IPS-18a (cell line): ENCODE data around the gene PRKAG2.

Source experiments
- H3K27ac ChIP-seq: one replicate; pipeline ENCODE4 v1.5.1; 2013; ENCODE audit warnings: low read length
- H3K27me3 ChIP-seq: one replicate; pipeline ENCODE4 v1.6.1; 2013; ENCODE audit warnings: mild to moderate bottlenecking, low read length; ENCODE audit not compliant: control insufficient read depth, insufficient read depth
- H3K36me3 ChIP-seq: one replicate; pipeline ENCODE4 v1.6.1; 2013; ENCODE audit warnings: low read depth, low read length; ENCODE audit not compliant: control insufficient read depth
- H3K4me1 ChIP-seq: one replicate; pipeline ENCODE4 v1.6.1; 2013; ENCODE audit warnings: low read depth, low read length; ENCODE audit not compliant: control insufficient read depth
- H3K4me3 ChIP-seq: one replicate; pipeline ENCODE4 v1.5.1; 2013; ENCODE audit warnings: low read length
- H3K9ac ChIP-seq: one replicate; pipeline ENCODE4 v1.6.1; 2013; ENCODE audit warnings: mild to moderate bottlenecking, low read length, moderate library complexity
- H3K9me3 ChIP-seq: one replicate; pipeline ENCODE4 v1.6.1; 2013; ENCODE audit warnings: low read depth, low read length; ENCODE audit not compliant: control insufficient read depth

The PRKAG2 gene

DNA sequence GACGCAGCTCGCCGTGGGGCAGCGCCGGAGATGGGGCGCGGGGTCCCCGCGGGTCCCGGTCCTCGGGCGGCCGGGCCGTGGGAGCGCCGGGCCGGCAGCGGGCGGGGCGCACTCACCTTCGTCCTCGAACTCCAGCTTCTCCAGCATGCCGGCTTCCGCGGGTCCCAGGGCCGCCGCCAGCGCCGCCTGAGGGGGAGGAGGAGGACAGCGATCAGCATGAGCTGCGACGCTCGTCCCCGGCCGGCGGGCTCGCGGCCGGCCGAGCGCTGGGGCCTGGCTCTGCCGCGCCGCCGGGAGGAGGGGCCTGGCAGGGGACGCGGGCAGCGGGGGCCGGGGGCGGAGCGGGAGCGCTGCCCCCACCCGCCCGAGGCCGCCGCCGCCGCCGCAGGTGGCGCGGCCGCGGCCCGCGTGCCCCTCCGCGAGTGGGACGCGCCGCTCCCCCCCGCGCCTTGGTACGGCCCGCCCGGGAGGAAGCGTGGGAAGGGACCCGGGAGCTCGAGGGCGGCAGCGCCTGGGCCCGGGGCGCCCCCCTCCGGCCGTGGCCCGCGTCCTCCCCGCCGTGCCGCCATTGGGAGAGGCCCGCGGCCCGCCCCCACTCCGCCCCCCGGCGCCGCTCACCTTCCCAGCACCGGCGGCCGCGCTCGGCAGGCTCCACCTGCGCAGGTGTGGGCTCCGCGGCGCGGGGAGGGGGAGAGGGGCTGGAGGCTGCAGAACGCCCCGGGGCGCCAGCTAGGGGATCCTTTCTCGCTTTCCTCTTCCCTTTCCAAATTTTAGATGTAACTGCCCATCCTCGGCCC lies 244.8 kb downstream of the PRKAG2 start:
- Histone ChIP-seq H3K4me3 (peak overlapping the region; percentile 93), H3K27ac (no peak overlapping the region), H3K27me3 (peaks cover 42% of the 10 kb centered on the region), H3K4me1 (peaks cover 23% of the 10 kb centered on the region), H3K36me3 (no peaks in the 10 kb centered on the region), H3K9ac (no peak overlapping the region), H3K9me3 (no peaks in the 10 kb centered on the region)

DNA sequence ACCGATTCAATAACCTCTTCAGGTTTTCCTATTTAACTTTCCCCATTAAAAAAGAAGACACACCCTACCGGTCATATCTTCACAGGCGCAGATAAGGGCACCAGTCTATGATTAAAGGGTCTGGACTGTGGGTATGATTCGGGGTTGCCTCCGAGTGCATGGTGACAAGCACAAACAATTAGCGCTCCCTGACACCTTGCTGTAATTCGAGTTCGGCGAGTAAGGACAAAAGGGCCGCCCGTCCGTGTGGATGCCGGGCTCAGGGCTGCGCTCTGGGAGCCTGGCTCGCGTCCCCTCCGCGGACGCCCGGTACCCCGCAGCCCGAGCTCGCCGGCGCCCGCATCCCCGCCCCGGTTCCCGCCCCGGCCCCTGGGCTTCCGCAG lies 245.4 kb downstream of the PRKAG2 start:
- H3K4me3 ChIP-seq = peak overlapping the region; percentile 93
- no peaks in the 10 kb centered on the region for H3K9me3 ChIP-seq
- peaks cover 42% of the 10 kb centered on the region for H3K27me3 ChIP-seq
- H3K4me1 ChIP-seq = peaks cover 23% of the 10 kb centered on the region
- no peaks in the 10 kb centered on the region for H3K36me3 ChIP-seq
- H3K27ac ChIP-seq = no peak overlapping the region
- H3K9ac ChIP-seq = peak overlapping the region; percentile 54

DNA sequence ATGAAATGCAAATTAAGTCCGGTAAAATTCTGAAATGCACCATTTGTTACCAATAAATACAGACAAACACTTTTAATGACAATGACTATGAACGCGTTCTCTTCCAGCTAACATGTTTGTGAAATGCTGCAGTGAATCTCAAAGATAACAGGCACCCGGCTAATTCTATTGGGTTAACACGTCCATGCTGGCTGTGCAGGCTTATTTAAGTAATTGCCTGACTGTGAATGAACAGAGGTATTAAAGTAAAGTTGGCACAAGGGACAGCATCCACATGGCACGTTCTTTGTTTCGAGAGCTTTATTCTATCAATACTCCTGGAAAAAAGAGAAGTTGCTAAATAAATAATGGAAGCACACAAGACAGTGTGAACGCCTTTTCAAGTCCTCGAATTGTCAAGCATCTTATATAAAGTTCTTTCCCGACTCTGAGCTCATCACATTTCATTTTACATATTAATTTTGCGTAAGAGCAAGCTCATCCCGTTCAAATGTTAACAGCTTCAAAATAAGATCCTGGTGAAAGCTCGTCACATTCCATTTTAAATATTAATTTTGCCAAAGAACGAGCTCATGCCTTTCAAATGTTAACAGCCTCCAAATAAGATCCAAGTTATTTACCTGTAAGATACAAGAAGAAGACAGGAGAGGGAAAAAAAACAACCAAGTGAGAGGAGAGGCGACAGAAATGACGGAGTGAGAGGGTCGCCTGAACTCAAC lies 245.9 kb downstream of the PRKAG2 start:
- Histone ChIP-seq H3K9me3 (no peaks in the 10 kb centered on the region), H3K9ac (peak overlapping the region; percentile 54), H3K4me3 (peak overlapping the region; percentile 93), H3K4me1 (peaks cover 23% of the 10 kb centered on the region), H3K27me3 (peaks cover 42% of the 10 kb centered on the region), H3K36me3 (no peaks in the 10 kb centered on the region), H3K27ac (no peak overlapping the region)

DNA sequence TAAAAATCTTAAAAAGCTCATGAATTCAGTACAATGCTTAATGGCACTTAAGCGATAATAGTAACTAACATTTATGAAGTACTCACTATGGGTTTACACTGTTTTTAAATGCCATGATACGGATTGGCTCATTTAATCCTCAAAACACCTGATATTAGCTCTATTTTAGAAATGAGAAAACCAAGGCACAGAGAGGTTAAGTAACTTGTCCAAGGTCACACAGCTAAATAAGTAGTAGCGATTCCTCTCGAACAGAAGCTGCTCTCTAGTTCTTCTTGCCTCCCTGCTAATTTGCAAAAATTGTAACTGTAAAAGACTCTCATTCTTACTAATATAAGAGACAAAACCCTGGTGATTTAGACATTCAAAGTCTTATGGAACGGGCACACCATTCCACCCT lies 246.6 kb downstream of the PRKAG2 start:
- Histone ChIP-seq H3K9ac (no peak overlapping the region), H3K9me3 (no peaks in the 10 kb centered on the region), H3K27me3 (peaks cover 42% of the 10 kb centered on the region), H3K27ac (no peak overlapping the region), H3K4me1 (peaks cover 23% of the 10 kb centered on the region), H3K36me3 (no peaks in the 10 kb centered on the region), H3K4me3 (peak overlapping the region; percentile 93)

DNA sequence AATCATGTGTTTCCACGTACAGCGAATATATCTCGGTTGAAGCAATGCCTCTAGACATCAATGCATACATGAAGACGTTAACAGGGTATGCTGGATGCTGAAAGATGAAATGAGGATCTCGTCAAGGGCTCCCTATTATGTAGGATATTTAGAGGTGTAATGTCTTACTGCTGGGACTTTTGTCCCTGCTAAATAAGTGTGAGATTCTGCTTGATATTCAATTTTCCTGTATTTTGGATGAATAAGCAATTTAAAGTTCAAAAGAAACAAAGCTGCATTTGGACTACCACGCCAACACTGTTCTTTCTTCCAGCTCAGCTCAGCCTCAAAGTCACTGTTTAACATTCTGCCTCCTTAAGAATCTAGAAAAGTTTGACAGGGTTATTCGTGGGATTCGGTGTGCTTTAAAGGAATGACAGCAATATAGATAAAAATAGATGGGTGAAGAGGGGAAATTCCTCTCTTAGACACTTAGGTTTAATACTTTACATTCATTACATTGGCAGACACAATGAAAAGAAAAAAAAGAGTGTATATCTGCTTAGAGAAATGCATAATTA lies 247.1 kb downstream of the PRKAG2 start:
- no peaks in the 10 kb centered on the region for H3K9me3 ChIP-seq
- peaks cover 42% of the 10 kb centered on the region for H3K27me3 ChIP-seq
- no peaks in the 10 kb centered on the region for H3K36me3 ChIP-seq
- H3K4me1 ChIP-seq = peaks cover 23% of the 10 kb centered on the region
- H3K9ac ChIP-seq = no peak overlapping the region
- no peak overlapping the region for H3K27ac ChIP-seq
- no peak overlapping the region for H3K4me3 ChIP-seq

DNA sequence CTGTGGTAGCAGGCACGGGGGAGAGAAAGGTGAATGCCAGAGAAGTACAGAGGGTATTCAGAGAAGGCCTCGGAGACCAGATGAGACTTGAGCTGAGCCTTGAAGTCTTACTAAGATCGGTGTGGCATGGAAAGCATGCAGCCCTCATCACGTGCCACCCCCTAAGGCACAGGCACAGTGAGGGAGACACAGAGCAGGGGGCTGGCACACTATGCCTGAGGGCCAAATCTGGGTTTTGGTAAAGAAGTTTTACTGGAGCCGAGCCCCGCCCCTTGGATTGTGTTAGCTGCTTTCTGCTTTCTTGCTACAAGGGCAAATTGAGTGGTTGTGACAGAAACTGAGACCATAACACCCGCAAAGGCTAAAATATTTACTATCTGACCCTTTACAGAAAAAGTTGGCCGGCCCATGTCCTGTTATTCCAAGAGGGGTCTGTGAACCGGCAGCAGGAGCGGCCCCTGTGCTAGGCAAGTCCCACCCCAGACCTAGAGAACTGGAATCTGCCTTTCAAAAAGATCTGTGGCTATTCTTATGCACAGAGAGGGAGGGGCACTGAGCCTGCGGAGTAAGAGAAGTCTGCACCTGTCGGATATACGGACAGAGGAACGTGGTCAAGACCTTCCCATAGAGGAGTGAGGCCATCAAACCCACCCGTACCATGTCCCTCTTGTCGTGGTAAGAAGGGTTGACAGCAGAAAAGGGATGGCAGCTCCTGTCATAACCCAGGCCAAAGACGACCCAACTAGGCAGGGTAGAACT lies 247.9 kb downstream of the PRKAG2 start:
- H3K4me3 ChIP-seq = no peak overlapping the region
- H3K9ac ChIP-seq = no peak overlapping the region
- H3K27ac ChIP-seq = no peak overlapping the region
- no peaks in the 10 kb centered on the region for H3K9me3 ChIP-seq
- H3K36me3 ChIP-seq = no peaks in the 10 kb centered on the region
- peaks cover 23% of the 10 kb centered on the region for H3K4me1 ChIP-seq
- H3K27me3 ChIP-seq = peaks cover 42% of the 10 kb centered on the region

DNA sequence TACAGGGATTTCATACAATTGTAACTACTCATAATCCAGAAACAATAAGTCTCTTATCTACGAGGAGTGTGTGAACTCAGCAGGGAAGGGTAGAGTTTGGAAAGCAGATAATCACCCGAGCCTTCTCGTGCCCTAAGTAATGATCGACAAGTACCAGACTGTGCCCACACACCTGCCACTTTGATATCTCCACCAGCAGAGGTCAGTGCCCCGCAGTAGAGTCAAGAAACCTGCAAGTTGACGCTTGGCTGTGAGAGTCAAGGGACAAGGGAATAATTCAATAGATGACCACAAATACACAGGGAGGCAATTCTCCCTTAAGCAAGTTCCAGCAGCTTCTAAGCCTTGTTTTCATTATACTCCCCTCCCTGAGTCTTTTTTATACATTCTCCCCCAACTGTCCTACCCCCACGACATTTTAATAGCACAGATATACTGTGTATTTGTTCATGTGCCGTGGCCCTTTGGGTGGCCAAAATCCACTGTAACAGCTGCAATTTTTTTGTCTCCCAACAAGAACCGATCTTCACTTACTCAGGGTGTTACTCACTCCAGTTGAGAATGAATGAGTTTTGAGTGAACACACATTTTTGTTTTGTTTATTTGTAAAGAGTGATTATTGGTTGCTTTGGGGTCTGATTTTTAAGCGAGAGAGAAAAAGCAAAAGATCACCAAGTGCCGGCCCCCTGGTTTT lies 250.3 kb downstream of the PRKAG2 start:
- H3K27me3 ChIP-seq = peaks cover 38% of the 10 kb centered on the region
- H3K9me3 ChIP-seq = no peaks in the 10 kb centered on the region
- H3K4me1 ChIP-seq = peaks cover 23% of the 10 kb centered on the region
- H3K9ac ChIP-seq = no peak overlapping the region
- no peak overlapping the region for H3K27ac ChIP-seq
- no peaks in the 10 kb centered on the region for H3K36me3 ChIP-seq
- H3K4me3 ChIP-seq = no peak overlapping the region

DNA sequence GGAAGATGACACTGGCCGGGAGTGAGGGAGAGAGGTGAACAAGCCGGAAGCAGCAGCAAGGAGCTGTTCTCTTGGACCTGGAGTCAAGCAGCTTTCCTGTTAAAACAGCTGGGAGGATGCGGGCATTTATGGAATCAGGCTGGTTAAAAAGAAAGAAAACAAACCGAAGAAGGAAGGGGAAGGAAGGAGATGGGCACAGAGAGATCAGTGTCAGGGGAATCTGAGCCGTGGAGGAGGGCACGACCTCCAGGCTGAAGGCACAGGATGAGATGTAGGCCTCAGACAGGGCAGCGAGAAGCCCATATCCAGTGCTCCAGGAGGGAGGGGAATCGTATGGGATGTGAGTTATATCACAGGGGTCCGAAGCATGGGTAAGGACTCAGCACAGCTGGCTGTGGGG lies 251.3 kb downstream of the PRKAG2 start:
- Histone ChIP-seq H3K36me3 (no peaks in the 10 kb centered on the region), H3K4me3 (no peak overlapping the region), H3K27me3 (peaks cover 28% of the 10 kb centered on the region), H3K9me3 (no peaks in the 10 kb centered on the region), H3K4me1 (peaks cover 16% of the 10 kb centered on the region), H3K9ac (no peak overlapping the region), H3K27ac (no peak overlapping the region)

DNA sequence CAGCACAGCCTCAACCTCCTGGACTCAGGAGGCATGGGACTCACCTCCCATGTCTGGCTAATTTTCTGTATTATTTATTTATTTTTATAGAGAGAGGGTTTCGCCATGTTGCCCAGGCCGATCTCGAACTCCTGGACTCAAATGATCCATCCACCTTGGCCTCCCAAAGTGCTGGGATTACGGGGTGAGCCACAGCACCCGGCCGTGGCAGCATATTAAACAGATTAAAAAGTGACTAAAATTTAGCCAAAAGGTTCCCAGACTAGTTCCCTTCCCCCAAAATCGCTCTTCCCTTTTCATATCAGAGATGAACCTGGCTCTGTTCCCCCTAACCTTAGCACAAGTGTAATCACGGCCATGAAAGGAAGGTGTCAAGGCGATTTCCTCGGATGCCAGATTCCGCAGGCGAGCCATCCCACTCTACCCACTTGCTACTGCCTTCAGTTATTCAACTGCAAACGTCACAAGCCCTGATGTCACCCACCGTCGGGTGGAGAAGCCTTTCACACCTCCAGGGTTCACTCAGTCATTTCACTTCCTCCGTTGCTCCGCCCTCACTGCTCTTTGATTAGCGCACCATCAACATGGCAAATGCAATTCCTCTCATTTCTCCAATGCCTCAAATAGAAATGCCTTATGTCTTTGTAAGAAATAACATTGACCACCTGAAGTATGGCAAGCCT lies 252.5 kb downstream of the PRKAG2 start:
- Histone ChIP-seq H3K27me3 (peaks cover 16% of the 10 kb centered on the region), H3K27ac (no peak overlapping the region), H3K4me3 (no peak overlapping the region), H3K9me3 (no peaks in the 10 kb centered on the region), H3K36me3 (no peaks in the 10 kb centered on the region), H3K4me1 (peaks cover 12% of the 10 kb centered on the region), H3K9ac (no peak overlapping the region)

DNA sequence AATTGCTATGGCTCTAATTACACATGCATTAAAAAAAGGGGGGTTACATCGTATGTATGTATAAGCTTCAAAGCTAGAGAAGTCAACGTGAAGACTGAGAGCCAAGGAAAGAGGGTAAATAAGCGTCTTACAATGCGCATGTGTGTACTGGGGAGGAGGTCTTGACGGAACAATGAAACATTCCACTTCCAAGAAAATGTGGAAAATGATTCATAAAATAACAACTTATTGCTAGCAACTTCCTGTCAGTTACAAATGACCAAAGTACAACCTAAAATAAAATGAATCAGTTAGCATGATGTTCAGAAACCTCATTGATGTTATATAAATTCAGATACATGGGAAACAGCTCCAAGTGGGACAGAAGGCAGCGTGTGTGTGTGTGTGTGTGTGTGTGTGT lies 253.1 kb downstream of the PRKAG2 start:
- no peaks in the 10 kb centered on the region for H3K36me3 ChIP-seq
- no peak overlapping the region for H3K4me3 ChIP-seq

More for the DNA sequence above, 253.1 kb downstream of the PRKAG2 start:
- Histone ChIP-seq H3K27ac (no peak overlapping the region), H3K27me3 (peaks cover 9% of the 10 kb centered on the region), H3K9me3 (no peaks in the 10 kb centered on the region), H3K4me1 (peaks cover 5% of the 10 kb centered on the region), H3K9ac (no peak overlapping the region)
